ENCODE measurements around the gene HHIPL1. TPM values are rescaled to one million over a fixed set of nuclear protein-coding genes. Genes with fewer than 3 reads are reported as not detected.

The HHIPL1 gene
- total RNA-seq, 1 donor from 2014 or later = 1.1 TPM

- TF ChIP-seq CTCF (IDR thresholded peaks at IDR 0.05; ENCODE audit: insufficient read depth, low read length, poor library complexity, severe bottlenecking) = no peak
- DNase-seq (ENCODE audit: low read depth) = no peak
- no peaks in the 10 kb centered on the region for H3K27me3 ChIP-seq (ENCODE audit: control insufficient read depth, insufficient read depth, low read length)
- no peak overlapping the region for H3K4me3 ChIP-seq (ENCODE audit: low read depth, low read length)
- H3K36me3 ChIP-seq (ENCODE audit: control insufficient read depth, insufficient read depth, low read length) = no peaks in the 10 kb centered on the region
These were observed 38.6 kb upstream of the HHIPL1 start for GRCh38 chr14:99606359-99606758.

GRCh38 chr14:99608591-99608990, 36.3 kb upstream of the HHIPL1 start:
- Histone ChIP-seq H3K36me3 (ENCODE audit: control insufficient read depth, insufficient read depth, low read length) (no peaks in the 10 kb centered on the region), H3K27me3 (ENCODE audit: control insufficient read depth, insufficient read depth, low read length) (no peaks in the 10 kb centered on the region), H3K4me3 (ENCODE audit: low read depth, low read length) (no peak overlapping the region)
- no peak for TF ChIP-seq CTCF (IDR thresholded peaks at IDR 0.05; ENCODE audit: insufficient read depth, low read length, poor library complexity, severe bottlenecking)
- no peak for DNase-seq (ENCODE audit: low read depth)

GRCh38 chr14:99609245-99610170, 35.4 kb upstream of the HHIPL1 start:
- no peak for DNase-seq (ENCODE audit: low read depth)
- TF ChIP-seq CTCF (IDR thresholded peaks at IDR 0.05; ENCODE audit: insufficient read depth, low read length, poor library complexity, severe bottlenecking) = peak; percentile 57
- no peaks in the 10 kb centered on the region for H3K36me3 ChIP-seq (ENCODE audit: control insufficient read depth, insufficient read depth, low read length)

GRCh38 chr14:99611646-99612045, 33.3 kb upstream of the HHIPL1 start:
- no peak overlapping the region for H3K4me3 ChIP-seq (ENCODE audit: low read depth, low read length)
- no peaks in the 10 kb centered on the region for H3K27me3 ChIP-seq (ENCODE audit: control insufficient read depth, insufficient read depth, low read length)
- TF ChIP-seq CTCF (IDR thresholded peaks at IDR 0.05; ENCODE audit: insufficient read depth, low read length, poor library complexity, severe bottlenecking) = no peak
- DNase-seq (ENCODE audit: low read depth) = no peak
- no peaks in the 10 kb centered on the region for H3K36me3 ChIP-seq (ENCODE audit: control insufficient read depth, insufficient read depth, low read length)

More at GRCh38 chr14:99609245-99610170, 35.4 kb upstream of the HHIPL1 start:
- Histone ChIP-seq H3K27me3 (ENCODE audit: control insufficient read depth, insufficient read depth, low read length) (no peaks in the 10 kb centered on the region), H3K4me3 (ENCODE audit: low read depth, low read length) (no peak overlapping the region)

- TF ChIP-seq CTCF (IDR thresholded peaks at IDR 0.05; ENCODE audit: insufficient read depth, low read length, poor library complexity, severe bottlenecking) = no peak
- no peak overlapping the region for H3K4me3 ChIP-seq (ENCODE audit: low read depth, low read length)
These were observed 32.7 kb upstream of the HHIPL1 start for GRCh38 chr14:99612071-99612737.

More at GRCh38 chr14:99612071-99612737, 32.7 kb upstream of the HHIPL1 start:
- no peak for DNase-seq (ENCODE audit: low read depth)
- Histone ChIP-seq H3K27me3 (ENCODE audit: control insufficient read depth, insufficient read depth, low read length) (no peaks in the 10 kb centered on the region), H3K36me3 (ENCODE audit: control insufficient read depth, insufficient read depth, low read length) (no peaks in the 10 kb centered on the region)

All from kidney epithelial cell (primary cell).